Thyroid gland (tissue), 4 donors: ENCODE data around the gene HOXB1.

Experiments used
- CTCF ChIP-seq, 6 experiments: fragments of 200-600 bp in 3 of 6; fragments of 450-650 bp in 3 of 6; sonication (generic) in 3 of 6; IDR thresholded peaks; one replicate each; pipeline ENCODE4 v1.5.1; 2016 to 2019; ENCODE audit warnings: antibody characterized with exemption in 6 of 6, mild to moderate bottlenecking in 2 of 6, inconsistent platforms in 1 of 6, moderate library complexity in 1 of 6
- POLR2A ChIP-seq, 2 donors: fragments of 450-650 bp; IDR thresholded peaks; one replicate each; pipeline ENCODE4 v1.6.1; 2017; ENCODE audit warnings: antibody characterized with exemption in 2 of 2, mild to moderate bottlenecking in 2 of 2, moderate library complexity in 1 of 2

GRCh38 chr17:48503747-48504146 lies 27.1 kb downstream of the HOXB1 start:
- TF ChIP-seq CTCF (IDR thresholded peaks at IDR 0.05) (no peak), POLR2A (IDR thresholded peaks at IDR 0.05) (no peak)
